ENCODE measurements around the gene TNIK. TPM values are rescaled to one million over a fixed set of nuclear protein-coding genes. Genes with fewer than 3 reads are reported as not detected.
A peak's percentile ranks its signal among the peaks of the same experiment; 100 is the strongest.

Gene TNIK
- total RNA-seq, 1 donor from 2014 or later = 1.1 TPM

- H3K36me3 ChIP-seq (ENCODE audit: control insufficient read depth, insufficient read depth, low read length) = no peaks in the 10 kb centered on the region
- TF ChIP-seq CTCF (IDR thresholded peaks at IDR 0.05; ENCODE audit: insufficient read depth, low read length, severe bottlenecking) = no peak
- DNase-seq (ENCODE audit: low read depth) (no peak), FAIRE-seq (no peak)
- H3K27me3 ChIP-seq (ENCODE audit: control insufficient read depth, insufficient read depth, low read length) = no peaks in the 10 kb centered on the region
- H3K4me3 ChIP-seq (ENCODE audit: low read depth, low read length) = no peak overlapping the region
Observed at GRCh38 chr3:171165499-171165921, 294.7 kb downstream of the TNIK start.

- peak; percentile 67 for DNase-seq (ENCODE audit: low read depth)
- TF ChIP-seq CTCF (IDR thresholded peaks at IDR 0.05; ENCODE audit: insufficient read depth, low read length, severe bottlenecking) = no peak
- Histone ChIP-seq H3K36me3 (ENCODE audit: control insufficient read depth, insufficient read depth, low read length) (no peaks in the 10 kb centered on the region), H3K4me3 (ENCODE audit: low read depth, low read length) (no peak overlapping the region), H3K27me3 (ENCODE audit: control insufficient read depth, insufficient read depth, low read length) (no peaks in the 10 kb centered on the region)
- no peak for FAIRE-seq
Observed at GRCh38 chr3:171164067-171164465, 296.1 kb downstream of the TNIK start.

- no peak overlapping the region for H3K4me3 ChIP-seq (ENCODE audit: low read depth, low read length)
- no peak for FAIRE-seq
- no peaks in the 10 kb centered on the region for H3K36me3 ChIP-seq (ENCODE audit: control insufficient read depth, insufficient read depth, low read length)
- TF ChIP-seq CTCF (IDR thresholded peaks at IDR 0.05; ENCODE audit: insufficient read depth, low read length, severe bottlenecking) = peak; percentile 26
- no peaks in the 10 kb centered on the region for H3K27me3 ChIP-seq (ENCODE audit: control insufficient read depth, insufficient read depth, low read length)
- DNase-seq (ENCODE audit: low read depth) = no peak
Observed at GRCh38 chr3:171163101-171164066, 296.8 kb downstream of the TNIK start.

GRCh38 chr3:171160325-171160724, 299.9 kb downstream of the TNIK start:
- DNase-seq (ENCODE audit: low read depth) = peak; percentile 65
- Histone ChIP-seq H3K36me3 (ENCODE audit: control insufficient read depth, insufficient read depth, low read length) (no peaks in the 10 kb centered on the region), H3K4me3 (ENCODE audit: low read depth, low read length) (no peak overlapping the region), H3K27me3 (ENCODE audit: control insufficient read depth, insufficient read depth, low read length) (no peaks in the 10 kb centered on the region)
- no peak for TF ChIP-seq CTCF (IDR thresholded peaks at IDR 0.05; ENCODE audit: insufficient read depth, low read length, severe bottlenecking)
- no peak for FAIRE-seq

GRCh38 chr3:171159822-171160157, 300.4 kb downstream of the TNIK start:
- Histone ChIP-seq H3K27me3 (ENCODE audit: control insufficient read depth, insufficient read depth, low read length) (no peaks in the 10 kb centered on the region), H3K4me3 (ENCODE audit: low read depth, low read length) (no peak overlapping the region), H3K36me3 (ENCODE audit: control insufficient read depth, insufficient read depth, low read length) (no peaks in the 10 kb centered on the region)
- FAIRE-seq = no peak
- no peak for TF ChIP-seq CTCF (IDR thresholded peaks at IDR 0.05; ENCODE audit: insufficient read depth, low read length, severe bottlenecking)
- DNase-seq (ENCODE audit: low read depth) = no peak
